ENCODE measurements around the gene COX6B2. TPM values are rescaled to one million over a fixed set of nuclear protein-coding genes. Genes with fewer than 3 reads are reported as not detected.

Gene COX6B2
- total and polyA plus RNA-seq, 2 of the 13 experiments (the other 11 are each of a cell fraction or from before 2014, with no cell fraction given): 0.21 TPM; not detected in 1

DNA sequence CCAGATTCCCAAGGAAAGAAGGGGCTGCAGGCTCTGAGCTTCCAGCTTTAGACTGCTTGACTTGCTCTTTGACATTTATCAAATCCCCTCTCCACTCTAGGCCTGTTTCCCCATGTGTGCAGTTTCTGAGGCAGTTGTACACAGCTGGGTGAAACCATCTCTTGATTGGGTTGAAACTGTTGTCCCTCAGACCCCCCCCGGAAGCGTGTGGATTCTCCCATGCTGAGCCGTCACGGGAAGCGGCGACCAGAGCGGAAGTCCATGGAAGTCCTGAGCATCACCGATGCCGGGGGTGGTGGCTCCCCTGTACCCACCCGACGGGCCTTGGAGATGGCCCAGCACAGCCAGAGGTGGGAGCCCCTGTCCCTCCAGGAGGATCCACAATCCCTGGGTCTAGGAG lies 51.0 kb downstream of the COX6B2 start:
- Histone ChIP-seq H3K9ac (ENCODE audit: insufficient read depth, low read depth, low read length) (no peak overlapping the region), H3K9me3 (ENCODE audit: low read length) (no peaks in the 10 kb centered on the region), H3K4me2 (ENCODE audit: low read depth, low read length) (no peak overlapping the region), H3K36me3 (replicated peaks in 1 of 2; ENCODE audit: control insufficient read depth in 1 of 2, insufficient read depth in 2 of 2, low read length in 2 of 2) (no peaks in the 10 kb centered on the region), H3K4me3 (replicated peaks in 1 of 3; ENCODE audit: insufficient read depth in 1 of 3, low read depth in 2 of 3, low read length in 3 of 3) (peak overlapping the region in 1 of 3 experiments; percentile 15; a peak in 2 of 6 replicates), H3K4me1 (ENCODE audit: insufficient read depth, low read length) (peaks cover 24% of the 10 kb centered on the region), H3K27ac (ENCODE audit: extremely low read length, insufficient read depth, low read length) (no peak overlapping the region), H2AFZ (ENCODE audit: low read length) (no peak overlapping the region), H4K20me1 (ENCODE audit: insufficient read depth, low read length) (no peaks in the 10 kb centered on the region), H3K27me3 (ENCODE audit: control insufficient read depth in 1 of 2, insufficient read depth in 2 of 2, low read length in 2 of 2) (peaks cover 0 to 20% of the 10 kb centered on the region in 2 experiments; a peak in 1 of 5 replicates), H3K79me2 (ENCODE audit: insufficient read depth, low read length) (no peaks in the 10 kb centered on the region)
- ATAC-seq: no peak
- peak; percentile 52; the same call in 1 of the 2 replicates for TF ChIP-seq THAP11 (CRISPR knock-in tag; IDR thresholded peaks at IDR 0.05)
- no peak for TF ChIP-seq GZF1 (CRISPR knock-in tag; IDR thresholded peaks at IDR 0.05)
- no peak for TF ChIP-seq ZNF652 (CRISPR knock-in tag; IDR thresholded peaks at IDR 0.05; ENCODE audit: borderline replicate concordance, low read depth)
- no peak for TF ChIP-seq TAF15 (IDR thresholded peaks at IDR 0.05; ENCODE audit: low read depth, low read length, poor library complexity, severe bottlenecking)
- TF ChIP-seq BHLHE40 (IDR thresholded peaks at IDR 0.05; ENCODE audit: low read length): peak; percentile 66; the same call in 1 of the 2 replicates
- no peak for TF ChIP-seq TBX2 (CRISPR knock-in tag; IDR thresholded peaks at IDR 0.05; ENCODE audit: borderline replicate concordance)
- no peak for TF ChIP-seq ZNF317 (CRISPR knock-in tag; IDR thresholded peaks at IDR 0.05)
- TF ChIP-seq GABPB1 (CRISPR knock-in tag; IDR thresholded peaks at IDR 0.05): 0 out of 2 replicates have a peak, but pooled peaks have one; percentile 26
- TF ChIP-seq GABPA (IDR thresholded peaks at IDR 0.05; ENCODE audit: low read depth, low read length): no peak
- TF ChIP-seq GABPA (CRISPR knock-in tag; IDR thresholded peaks at IDR 0.05; ENCODE audit: low read depth): peak; percentile 75
- TF ChIP-seq, protein P1, sequence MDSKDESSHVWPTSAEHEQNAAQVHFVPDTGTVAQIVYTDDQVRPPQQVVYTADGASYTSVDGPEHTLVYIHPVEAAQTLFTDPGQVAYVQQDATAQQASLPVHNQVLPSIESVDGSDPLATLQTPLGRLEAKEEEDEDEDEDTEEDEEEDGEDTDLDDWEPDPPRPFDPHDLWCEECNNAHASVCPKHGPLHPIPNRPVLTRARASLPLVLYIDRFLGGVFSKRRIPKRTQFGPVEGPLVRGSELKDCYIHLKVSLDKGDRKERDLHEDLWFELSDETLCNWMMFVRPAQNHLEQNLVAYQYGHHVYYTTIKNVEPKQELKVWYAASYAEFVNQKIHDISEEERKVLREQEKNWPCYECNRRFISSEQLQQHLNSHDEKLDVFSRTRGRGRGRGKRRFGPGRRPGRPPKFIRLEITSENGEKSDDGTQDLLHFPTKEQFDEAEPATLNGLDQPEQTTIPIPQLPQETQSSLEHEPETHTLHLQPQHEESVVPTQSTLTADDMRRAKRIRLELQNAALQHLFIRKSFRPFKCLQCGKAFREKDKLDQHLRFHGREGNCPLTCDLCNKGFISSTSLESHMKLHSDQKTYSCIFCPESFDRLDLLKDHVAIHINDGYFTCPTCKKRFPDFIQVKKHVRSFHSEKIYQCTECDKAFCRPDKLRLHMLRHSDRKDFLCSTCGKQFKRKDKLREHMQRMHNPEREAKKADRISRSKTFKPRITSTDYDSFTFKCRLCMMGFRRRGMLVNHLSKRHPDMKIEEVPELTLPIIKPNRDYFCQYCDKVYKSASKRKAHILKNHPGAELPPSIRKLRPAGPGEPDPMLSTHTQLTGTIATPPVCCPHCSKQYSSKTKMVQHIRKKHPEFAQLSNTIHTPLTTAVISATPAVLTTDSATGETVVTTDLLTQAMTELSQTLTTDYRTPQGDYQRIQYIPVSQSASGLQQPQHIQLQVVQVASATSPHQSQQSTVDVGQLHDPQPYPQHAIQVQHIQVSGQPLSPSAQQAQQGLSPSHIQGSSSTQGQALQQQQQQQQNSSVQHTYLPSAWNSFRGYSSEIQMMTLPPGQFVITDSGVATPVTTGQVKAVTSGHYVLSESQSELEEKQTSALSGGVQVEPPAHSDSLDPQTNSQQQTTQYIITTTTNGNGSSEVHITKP (CRISPR knock-in tag; IDR thresholded peaks at IDR 0.05; ENCODE audit: low read depth): peak; percentile 98
- no peak for TF ChIP-seq AGO1 (IDR thresholded peaks at IDR 0.05; ENCODE audit: low read depth, low read length, poor library complexity, severe bottlenecking)
- no peak for TF ChIP-seq ARNT2 (CRISPR knock-in tag; IDR thresholded peaks at IDR 0.05; ENCODE audit: low read depth)
- TF ChIP-seq, protein P2, sequence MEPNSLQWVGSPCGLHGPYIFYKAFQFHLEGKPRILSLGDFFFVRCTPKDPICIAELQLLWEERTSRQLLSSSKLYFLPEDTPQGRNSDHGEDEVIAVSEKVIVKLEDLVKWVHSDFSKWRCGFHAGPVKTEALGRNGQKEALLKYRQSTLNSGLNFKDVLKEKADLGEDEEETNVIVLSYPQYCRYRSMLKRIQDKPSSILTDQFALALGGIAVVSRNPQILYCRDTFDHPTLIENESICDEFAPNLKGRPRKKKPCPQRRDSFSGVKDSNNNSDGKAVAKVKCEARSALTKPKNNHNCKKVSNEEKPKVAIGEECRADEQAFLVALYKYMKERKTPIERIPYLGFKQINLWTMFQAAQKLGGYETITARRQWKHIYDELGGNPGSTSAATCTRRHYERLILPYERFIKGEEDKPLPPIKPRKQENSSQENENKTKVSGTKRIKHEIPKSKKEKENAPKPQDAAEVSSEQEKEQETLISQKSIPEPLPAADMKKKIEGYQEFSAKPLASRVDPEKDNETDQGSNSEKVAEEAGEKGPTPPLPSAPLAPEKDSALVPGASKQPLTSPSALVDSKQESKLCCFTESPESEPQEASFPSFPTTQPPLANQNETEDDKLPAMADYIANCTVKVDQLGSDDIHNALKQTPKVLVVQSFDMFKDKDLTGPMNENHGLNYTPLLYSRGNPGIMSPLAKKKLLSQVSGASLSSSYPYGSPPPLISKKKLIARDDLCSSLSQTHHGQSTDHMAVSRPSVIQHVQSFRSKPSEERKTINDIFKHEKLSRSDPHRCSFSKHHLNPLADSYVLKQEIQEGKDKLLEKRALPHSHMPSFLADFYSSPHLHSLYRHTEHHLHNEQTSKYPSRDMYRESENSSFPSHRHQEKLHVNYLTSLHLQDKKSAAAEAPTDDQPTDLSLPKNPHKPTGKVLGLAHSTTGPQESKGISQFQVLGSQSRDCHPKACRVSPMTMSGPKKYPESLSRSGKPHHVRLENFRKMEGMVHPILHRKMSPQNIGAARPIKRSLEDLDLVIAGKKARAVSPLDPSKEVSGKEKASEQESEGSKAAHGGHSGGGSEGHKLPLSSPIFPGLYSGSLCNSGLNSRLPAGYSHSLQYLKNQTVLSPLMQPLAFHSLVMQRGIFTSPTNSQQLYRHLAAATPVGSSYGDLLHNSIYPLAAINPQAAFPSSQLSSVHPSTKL (CRISPR knock-in tag; IDR thresholded peaks at IDR 0.05): no peak
- in situ Hi-C loops (cut with HindIII; ENCODE audit: extremely low pct_ligation_motif_present, low pct_unique_long_range_greater_than_20kb): loop anchor here (5.0 kb wide), 1 partner anchor 114 kb away; no protein-coding TSS in a partner anchor
- intact Hi-C loops (cut with micrococcal nuclease; ENCODE audit: unreplicated experiment): no loop called here
- 77% methylated on average over 10 of the region's 11 CpGs for WGBS (ENCODE audit: low lambda C conversion rate)
- BruUV-seq (replicated peaks): no TSS peak
- DNase-seq (ENCODE audit: low spot score): no peak
- POLR2A ChIA-PET: no interaction called here
- CTCF ChIA-PET (ENCODE audit: low intra/inter-chr PET ratio, low total read pairs): no interaction called here
- no peak for FAIRE-seq

All from HepG2 (cell line).